H1 (cell line): ENCODE data around the gene DNAAF8. TPM values are rescaled to one million over a fixed set of nuclear protein-coding genes. Genes with fewer than 3 reads are reported as not detected.
A peak's percentile ranks its signal among the peaks of the same experiment; 100 is the strongest.

ENCODE experiments used
- CTCF ChIA-PET: fragments of 300-600 bp; sonication (Branson Sonifier 250); formaldehyde crosslinking; loops from one replicate; lab custom pipeline; 2021; ENCODE audit not compliant: partially characterized antibody; lab: Charles Lee
- POLR2A ChIA-PET: fragments of 300-600 bp; sonication (Branson Sonifier 250); formaldehyde crosslinking; loops from one replicate; lab custom pipeline; 2021; ENCODE audit warnings: inconsistent platforms; ENCODE audit not compliant: partially characterized antibody; lab: Charles Lee
- DNase-seq, 2 experiments: peaks; one replicate each; pipeline versions ENCODE4 v3.0.0 to v3.0.0-alpha.2; 2010 to 2022; ENCODE audit warnings: low spot score in 2 of 2, low read depth in 1 of 2, mixed read lengths in 1 of 2
- FAIRE-seq: peaks from 2 replicates; lab custom pipeline; 2011; peaks lifted over from hg19 to GRCh38; lab: Jason Lieb, UNC
- H2AFZ ChIP-seq: 2 replicates; pipeline ENCODE4 v1.8.1; 2012; ENCODE audit warnings: low read length, inconsistent platforms
- H2AK5ac ChIP-seq: 2 replicates; pipeline ENCODE4 v1.6.1; 2013; ENCODE audit warnings: low read depth, low read length
- H2BK120ac ChIP-seq: replicated peaks from 2 replicates; pipeline ENCODE3; 2013; ENCODE audit warnings: low read depth, low read length, inconsistent platforms
- H2BK12ac ChIP-seq: 2 replicates; pipeline ENCODE4 v1.6.1; 2013; ENCODE audit warnings: low read depth, low read length
- H2BK15ac ChIP-seq: 2 replicates; pipeline ENCODE4 v1.6.1; 2013; ENCODE audit warnings: low read length
- H2BK20ac ChIP-seq: 2 replicates; pipeline ENCODE4 v1.6.1; 2013; ENCODE audit warnings: low read length
- H2BK5ac ChIP-seq: 2 replicates; pipeline ENCODE4 v1.6.1; 2013; ENCODE audit warnings: low read depth, low read length
- H3K14ac ChIP-seq: 2 replicates; pipeline ENCODE4 v1.6.1; 2013; ENCODE audit warnings: inconsistent platforms; ENCODE audit not compliant: insufficient read length
- H3K18ac ChIP-seq: 2 replicates; pipeline ENCODE4 v1.6.1; 2013; ENCODE audit warnings: low read length; ENCODE audit errors: extremely low read depth
- H3K23ac ChIP-seq: 2 replicates; pipeline ENCODE4 v1.6.1; 2013; ENCODE audit warnings: inconsistent platforms; ENCODE audit not compliant: insufficient read length
- H3K23me2 ChIP-seq: 2 replicates; pipeline ENCODE4 v1.6.1; 2013; ENCODE audit warnings: low read depth, low read length
- H3K27ac ChIP-seq: 2 replicates; pipeline ENCODE4 v1.6.1; 2011; ENCODE audit warnings: low read depth, low read length, inconsistent platforms
- H3K27me3 ChIP-seq, 4 experiments: replicated peaks in 1 of 4; 1 replicate in 1 of 4; 2 replicates in 3 of 4; pipeline versions ENCODE4 v1.6.1 to v1.8.1; 2011 to 2013; ENCODE audit warnings: low read length in 3 of 4, mild to moderate bottlenecking in 3 of 4, inconsistent platforms in 2 of 4, mixed read lengths in 2 of 4, moderate library complexity in 1 of 4; ENCODE audit not compliant: control insufficient read depth in 3 of 4, insufficient read depth in 3 of 4; ENCODE audit errors: extremely low read depth in 1 of 4
- H3K36me3 ChIP-seq, 4 experiments: 2 replicates each; pipeline versions ENCODE4 v1.6.1 to v1.8.1; 2011 to 2013; ENCODE audit warnings: mild to moderate bottlenecking in 4 of 4, low read length in 3 of 4, moderate library complexity in 2 of 4, control low read depth in 1 of 4, inconsistent platforms in 1 of 4; ENCODE audit not compliant: insufficient read depth in 4 of 4, control insufficient read depth in 2 of 4
- H3K4ac ChIP-seq: replicated peaks from 2 replicates; pipeline ENCODE3; 2013; ENCODE audit warnings: low read length, low read depth, mixed read lengths, inconsistent platforms; ENCODE audit not compliant: insufficient read length
- H3K4me1 ChIP-seq, 4 experiments: replicated peaks in 1 of 4; 1 replicate in 1 of 4; 2 replicates in 3 of 4; pipeline versions ENCODE4 v1.6.1 to v1.8.1; 2011 to 2013; ENCODE audit warnings: low read length in 3 of 4, inconsistent platforms in 2 of 4, mixed read lengths in 1 of 4; ENCODE audit not compliant: insufficient read depth in 4 of 4, control insufficient read depth in 3 of 4
- H3K4me2 ChIP-seq, 2 experiments: 2 replicates each; pipeline versions ENCODE4 v1.6.1 to v1.8.1; 2011 to 2013; ENCODE audit warnings: low read depth in 2 of 2, low read length in 2 of 2, control low read depth in 1 of 2, inconsistent platforms in 1 of 2, mild to moderate bottlenecking in 1 of 2; ENCODE audit not compliant: insufficient read depth in 1 of 2
- H3K4me3 ChIP-seq, 4 experiments: fragments of 200-600, 300-600 bp in 1 of 4; sonication (generic), shearing (Covaris generic), sonication (Bioruptor Twin) in 1 of 4; 2 replicates each; pipeline versions ENCODE4 v1.5.1 to v1.8.1; 2011 to 2016; ENCODE audit warnings: low read length in 4 of 4, low read depth in 3 of 4, control low read depth in 2 of 4, inconsistent platforms in 2 of 4, mild to moderate bottlenecking in 2 of 4, mixed read lengths in 1 of 4, moderate library complexity in 1 of 4; ENCODE audit not compliant: insufficient read depth in 2 of 4; ENCODE audit errors: extremely low read depth in 1 of 4
- H3K56ac ChIP-seq: replicated peaks from 2 replicates; pipeline ENCODE3; 2013; ENCODE audit warnings: low read depth, mild to moderate bottlenecking, mixed read lengths, low read length, inconsistent platforms; ENCODE audit not compliant: insufficient read length
- H3K79me1 ChIP-seq: 2 replicates; pipeline ENCODE4 v1.6.1; 2013; ENCODE audit warnings: low read depth, low read length, control low read depth
- H3K79me2 ChIP-seq, 2 experiments: 2 replicates each; pipeline versions ENCODE4 v1.6.1 to v1.8.1; 2012 to 2013; ENCODE audit warnings: low read length in 2 of 2, mild to moderate bottlenecking in 2 of 2, inconsistent platforms in 1 of 2; ENCODE audit not compliant: insufficient read depth in 2 of 2, control insufficient read depth in 1 of 2
- H3K9ac ChIP-seq, 4 experiments: replicated peaks in 1 of 4; 1 replicate in 1 of 4; 2 replicates in 3 of 4; pipeline versions ENCODE4 v1.6.1 to v1.8.1; 2011 to 2013; ENCODE audit warnings: low read depth in 3 of 4, low read length in 3 of 4, control low read depth in 2 of 4, mild to moderate bottlenecking in 2 of 4, moderate library complexity in 2 of 4, inconsistent platforms in 1 of 4; ENCODE audit errors: extremely low read depth in 1 of 4
- H3K9me3 ChIP-seq, 2 experiments: 2 replicates each; pipeline versions ENCODE4 v1.6.1 to v1.8.1; 2012 to 2013; ENCODE audit warnings: mild to moderate bottlenecking in 2 of 2, moderate library complexity in 2 of 2, control low read depth in 1 of 2, inconsistent platforms in 1 of 2, low read depth in 1 of 2, low read length in 1 of 2, mixed read lengths in 1 of 2; ENCODE audit not compliant: insufficient read depth in 2 of 2
- H4K20me1 ChIP-seq, 2 experiments: replicated peaks in 1 of 2; 2 replicates each; pipeline versions ENCODE3 to v1.8.1; 2011 to 2013; ENCODE audit warnings: inconsistent platforms in 2 of 2, low read length in 2 of 2, mild to moderate bottlenecking in 1 of 2; ENCODE audit not compliant: insufficient read depth in 2 of 2, control insufficient read depth in 1 of 2
- H4K5ac ChIP-seq: 2 replicates; pipeline ENCODE4 v1.6.1; 2013; ENCODE audit warnings: low read length, low read depth, mixed read lengths, inconsistent platforms; ENCODE audit not compliant: insufficient read length
- H4K8ac ChIP-seq: 2 replicates; pipeline ENCODE4 v1.8.0; 2013; ENCODE audit warnings: mild to moderate bottlenecking, moderate library complexity, low read length, inconsistent platforms; ENCODE audit not compliant: insufficient read depth; ENCODE audit errors: extremely low read depth
- H4K91ac ChIP-seq: replicated peaks from 2 replicates; pipeline ENCODE3; 2013; ENCODE audit warnings: low read length, mixed read lengths, inconsistent platforms; ENCODE audit not compliant: insufficient read length
- EGR1 ChIP-seq: IDR thresholded peaks from 2 replicates; pipeline ENCODE4 v1.6.1; 2011; ENCODE audit warnings: low read depth, low read length, borderline replicate concordance
- GABPA ChIP-seq: IDR thresholded peaks from 2 replicates; pipeline ENCODE4 v1.6.1; 2011; ENCODE audit warnings: mild to moderate bottlenecking, low read length, moderate library complexity, borderline replicate concordance; ENCODE audit not compliant: insufficient read depth
- HDAC2 ChIP-seq, 2 experiments: fragments of 300-600 bp in 1 of 2; sonication (generic) in 1 of 2; IDR thresholded peaks; 2 replicates each; pipeline ENCODE4 v1.6.1; 2011 to 2012; ENCODE audit warnings: low read depth in 2 of 2, low read length in 2 of 2, mild to moderate bottlenecking in 2 of 2, moderate library complexity in 2 of 2, borderline replicate concordance in 1 of 2, inconsistent platforms in 1 of 2
- JUND ChIP-seq: IDR thresholded peaks from 2 replicates; pipeline ENCODE4 v1.6.1; 2011; ENCODE audit warnings: mild to moderate bottlenecking, improper control_type of control experiment, low read length
- KDM1A ChIP-seq: fragments of 200-600, 300-600 bp; sonication (generic); IDR thresholded peaks from 2 replicates; pipeline ENCODE4 v1.7.1; 2016; ENCODE audit warnings: mild to moderate bottlenecking, low read length, borderline replicate concordance
- KDM5A ChIP-seq: fragments of 200-600 bp; IDR thresholded peaks from 2 replicates; pipeline ENCODE4 v1.7.1; 2012; ENCODE audit warnings: mild to moderate bottlenecking, low read length, inconsistent platforms, mixed read lengths
- RBBP5 ChIP-seq: IDR thresholded peaks from 2 replicates; pipeline ENCODE4 v1.7.1; 2012; ENCODE audit warnings: low read depth, mild to moderate bottlenecking, inconsistent platforms, low read length, moderate library complexity, borderline replicate concordance
- RFX5 ChIP-seq: IDR thresholded peaks from 2 replicates; pipeline ENCODE4 v1.6.1; 2011; ENCODE audit warnings: low read depth, low read length, improper control_type of control experiment, borderline replicate concordance
- USF2 ChIP-seq: IDR thresholded peaks from 2 replicates; pipeline ENCODE4 v1.6.1; 2011; ENCODE audit warnings: low read length, improper control_type of control experiment
- WGBS, 2 experiments: shearing (Covaris generic) in 1 of 2; methylation state at CpG; one replicate each; pipeline versions ENCODE4 v1.1.6 to v1.1.7; 2013 to 2015; ENCODE audit warnings: low lambda C conversion rate in 2 of 2, mixed read lengths in 2 of 2, inconsistent platforms in 1 of 2, low coverage in 1 of 2, missing lambda C conversion rate in 1 of 2; ENCODE audit not compliant: insufficient replicate concordance in 2 of 2, insufficient coverage in 1 of 2, insufficient read length in 1 of 2; ENCODE audit errors: extremely low coverage in 1 of 2, missing lambda C conversion rate in 1 of 2; 5-methylcytosine and 5-hydroxymethylcytosine counted together
- polyA plus RNA-seq, 7 experiments: library from polyadenylated mRNA; depleted of rRNA in 3 of 7; stranded (reverse) in 5 of 7; unstranded in 2 of 7; fragments of >200 nt in 5 of 7; fragments of 200-250 nt in 2 of 7; gene quantifications; 1 replicate in 5 of 7; 2 replicates in 1 of 7; 4 replicates in 1 of 7; pipeline versions ENCODE4 v1.2.1 to v1.2.3, GENCODE V29; 2011 to 2013; ENCODE audit warnings: missing spikeins in 2 of 7, mixed read lengths in 2 of 7
- total RNA-seq: library from RNA; stranded (reverse); fragmentation: NEBNext Ultra II Directional; extraction: Animal tissue kit (Norgen Biotek cat#: 25700); gene quantifications from 2 replicates; pipeline ENCODE4 v1.2.1, GENCODE V29; 2021

Gene DNAAF8
- total and polyA plus RNA-seq, 2 of the 8 experiments (the other 6 are each of a cell fraction or from before 2014, with no cell fraction given), result 0.39 TPM; not detected in 1

- no peaks in the 10 kb centered on the region for H3K4me1 ChIP-seq
- no peak overlapping the region for H2BK12ac ChIP-seq
- TF ChIP-seq KDM5A, result no peak
- TF ChIP-seq USF2, result no peak
- TF ChIP-seq RFX5, result no peak
- no peak for TF ChIP-seq HDAC2 (IDR thresholded peaks at IDR 0.05; ENCODE audit: borderline replicate concordance in 1 of 2, low read depth in 2 of 2, low read length in 2 of 2)
- no peak for TF ChIP-seq JUND
- no peak for TF ChIP-seq GABPA
- TF ChIP-seq RBBP5, result no peak
- no peak for TF ChIP-seq EGR1
- no peak for TF ChIP-seq KDM1A
Observed at GRCh38 chr16:4775005-4775404, 40.7 kb downstream of the DNAAF8 start.

More at GRCh38 chr16:4775005-4775404, 40.7 kb downstream of the DNAAF8 start:
- no peak overlapping the region for H3K18ac ChIP-seq
- no peak for FAIRE-seq
- H3K4ac ChIP-seq, result no peak overlapping the region
- POLR2A ChIA-PET, result interaction anchor here (1.5 kb wide), 1 partner anchor 28 kb away, joined by 4 read pairs; the partner anchor contains the start of gene ROGDI
- 0 out of 2 replicates have a peak, but pooled peaks cover 2% of the 10 kb centered on the region for H3K23me2 ChIP-seq
- no peaks in the 10 kb centered on the region for H3K79me2 ChIP-seq
- no peak overlapping the region for H3K4me2 ChIP-seq
- H2AK5ac ChIP-seq, result no peak overlapping the region
- DNase-seq, result no peak
- WGBS, 2 experiments, result 94% methylated on average over 6 of the region's 13 CpGs; no CpG with 5 or more reads in 1 of the 2 experiments
- no peak overlapping the region for H4K8ac ChIP-seq
- H3K56ac ChIP-seq, result no peak overlapping the region
- H3K23ac ChIP-seq, result no peak overlapping the region
- H3K9ac ChIP-seq, result no peak overlapping the region
- CTCF ChIA-PET, result no interaction called here
- H2AFZ ChIP-seq, result no peak overlapping the region
- H4K91ac ChIP-seq, result no peak overlapping the region
- H3K36me3 ChIP-seq, result no peaks in the 10 kb centered on the region
- no peak overlapping the region for H2BK5ac ChIP-seq
- H3K4me3 ChIP-seq, result no peak overlapping the region
- H4K5ac ChIP-seq, result no peak overlapping the region
- H3K27ac ChIP-seq, result no peak overlapping the region
- no peak overlapping the region for H3K14ac ChIP-seq
- no peak overlapping the region for H2BK120ac ChIP-seq
- no peaks in the 10 kb centered on the region for H3K79me1 ChIP-seq
- no peaks in the 10 kb centered on the region for H3K27me3 ChIP-seq
- H2BK15ac ChIP-seq, result peak overlapping the region; percentile 46; the same call in 1 of the 2 replicates
- H4K20me1 ChIP-seq, result no peaks in the 10 kb centered on the region
- no peak overlapping the region for H2BK20ac ChIP-seq
- H3K9me3 ChIP-seq, result no peaks in the 10 kb centered on the region
